DMS79 (cell line): ENCODE data around the gene CPNE6.

Experiments used
- DNase-seq: peaks from one replicate; lab custom pipeline; 2025; lab: John Stamatoyannopoulos, UW

The CPNE6 gene

GRCh38 chr14:24054646-24055045, 16.7 kb upstream of the CPNE6 start:
- no peak for DNase-seq

GRCh38 chr14:24055971-24056799, 15.2 kb upstream of the CPNE6 start:
- no peak for DNase-seq

DNA sequence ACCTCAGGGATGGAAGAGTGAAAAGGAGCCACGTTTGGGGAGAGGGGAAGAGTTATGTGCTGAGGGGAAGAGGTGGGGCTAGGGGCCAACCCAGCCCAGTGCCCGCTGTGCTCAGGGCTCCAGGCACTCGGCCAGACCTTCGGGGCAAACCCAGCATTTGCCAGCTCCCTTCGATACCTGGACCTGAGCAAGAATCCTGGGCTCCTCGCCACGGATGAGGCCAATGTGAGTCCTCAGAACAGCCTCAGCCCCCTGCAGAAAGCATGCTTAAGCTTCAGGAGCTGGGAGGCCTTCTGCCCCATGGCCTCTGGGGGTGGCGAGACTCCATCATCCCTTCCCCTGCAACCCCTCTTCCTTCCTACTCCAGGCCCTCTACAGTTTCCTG, 14.6 kb upstream of the CPNE6 start:
- DNase-seq = no peak

DNA sequence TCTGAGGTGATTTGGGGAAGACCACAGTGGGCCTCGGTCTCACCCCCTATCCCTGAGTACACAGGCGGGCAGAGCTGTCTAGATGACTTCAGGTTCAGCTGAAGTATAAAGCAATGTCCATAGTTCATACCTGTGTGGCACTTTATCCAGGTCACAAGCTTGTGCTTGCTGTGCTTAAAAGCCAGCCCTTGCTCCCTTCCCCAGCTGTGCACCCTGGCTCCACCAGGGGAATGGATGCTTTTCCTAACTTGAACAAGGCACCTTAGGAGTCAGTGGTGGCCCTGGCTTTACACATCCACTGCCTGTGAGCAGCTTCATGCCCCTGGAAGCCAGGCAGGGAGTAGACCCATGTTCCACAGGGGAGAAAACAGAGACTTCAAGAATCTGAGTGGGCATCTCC, 14.1 kb upstream of the CPNE6 start:
- no peak for DNase-seq

DNA sequence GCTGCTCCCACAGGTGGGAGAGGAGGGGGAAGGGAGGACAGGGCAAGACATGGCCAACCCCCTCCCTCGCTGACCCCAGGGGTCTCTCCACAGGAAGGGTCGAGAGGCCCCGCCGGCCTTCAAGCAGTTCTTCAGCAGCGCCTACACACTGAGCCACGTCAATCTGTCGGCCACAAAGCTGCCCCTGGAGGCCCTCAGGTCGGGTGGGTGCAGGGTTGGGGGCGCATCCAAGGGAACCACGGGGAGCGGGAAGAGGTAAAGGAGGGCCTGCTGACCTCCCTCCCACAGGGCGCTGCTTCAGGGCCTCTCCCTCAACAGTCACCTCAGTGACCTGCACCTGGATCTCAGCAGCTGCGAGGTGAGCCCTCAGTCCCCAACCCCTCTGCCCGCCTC, 13.5 kb upstream of the CPNE6 start:
- DNase-seq = no peak

GRCh38 chr14:24058260-24058950, 13.0 kb upstream of the CPNE6 start:
- DNase-seq = peak; percentile 60

DNA sequence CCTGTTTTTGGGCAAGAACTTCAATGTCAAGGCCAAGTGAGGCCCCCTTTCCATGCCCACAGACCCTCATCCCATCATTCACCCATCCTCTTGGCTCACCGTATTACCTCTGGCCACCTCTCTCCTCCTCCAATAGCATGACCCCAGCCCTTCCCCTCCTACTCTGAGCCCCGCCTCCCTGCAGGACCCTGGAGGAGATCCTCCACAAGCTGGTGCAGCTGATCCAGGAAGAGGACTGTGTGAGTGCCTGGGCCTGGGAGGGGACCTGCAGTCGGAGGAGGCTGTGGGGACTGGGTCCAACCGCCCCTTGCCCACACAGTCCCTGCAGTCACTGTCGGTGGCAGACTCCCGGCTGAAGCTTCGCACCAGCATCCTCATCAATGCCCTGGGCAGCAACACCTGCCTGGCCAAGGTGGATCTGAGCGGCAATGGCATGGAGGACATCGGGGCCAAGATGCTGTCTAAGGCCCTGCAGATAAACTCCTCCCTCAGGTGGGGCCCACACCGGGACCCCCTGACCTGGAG, 12.3 kb upstream of the CPNE6 start:
- DNase-seq = no peak

GRCh38 chr14:24059841-24060388, 11.4 kb upstream of the CPNE6 start:
- no peak for DNase-seq

- no peak for DNase-seq
Measured at GRCh38 chr14:24060443-24060842, 10.9 kb upstream of the CPNE6 start.

GRCh38 chr14:24060984-24061913, 10.1 kb upstream of the CPNE6 start:
- DNase-seq = no peak

GRCh38 chr14:24062216-24062980, 9.0 kb upstream of the CPNE6 start:
- no peak for DNase-seq

DNA sequence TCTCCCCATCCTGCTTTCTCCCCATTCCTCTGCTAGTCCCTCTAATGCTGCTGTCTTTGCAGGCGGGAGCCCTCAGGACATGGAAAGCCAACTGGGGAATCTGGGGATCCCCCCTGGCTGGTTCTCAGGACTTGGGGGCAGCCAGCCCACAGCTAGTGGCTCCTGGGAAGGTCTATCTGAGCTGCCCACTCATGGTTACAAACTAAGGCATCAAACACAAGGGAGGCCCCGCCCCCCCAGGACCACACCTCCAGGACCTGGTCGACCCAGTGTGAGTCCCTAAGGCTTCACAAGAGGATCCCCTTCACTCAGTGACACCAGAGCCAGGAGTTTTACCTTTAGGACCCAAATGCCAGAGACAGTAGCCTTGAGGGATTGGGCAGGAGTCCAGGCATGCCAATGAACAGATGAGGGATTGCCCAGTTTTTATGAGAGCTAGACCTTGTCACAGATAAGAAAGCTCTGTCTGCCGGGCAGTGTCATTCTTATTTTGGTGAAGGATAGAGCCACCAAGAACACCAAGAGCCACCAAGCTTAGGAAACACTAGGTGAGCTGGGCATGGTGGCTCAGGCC, 8.0 kb upstream of the CPNE6 start:
- DNase-seq = no peak

DNA sequence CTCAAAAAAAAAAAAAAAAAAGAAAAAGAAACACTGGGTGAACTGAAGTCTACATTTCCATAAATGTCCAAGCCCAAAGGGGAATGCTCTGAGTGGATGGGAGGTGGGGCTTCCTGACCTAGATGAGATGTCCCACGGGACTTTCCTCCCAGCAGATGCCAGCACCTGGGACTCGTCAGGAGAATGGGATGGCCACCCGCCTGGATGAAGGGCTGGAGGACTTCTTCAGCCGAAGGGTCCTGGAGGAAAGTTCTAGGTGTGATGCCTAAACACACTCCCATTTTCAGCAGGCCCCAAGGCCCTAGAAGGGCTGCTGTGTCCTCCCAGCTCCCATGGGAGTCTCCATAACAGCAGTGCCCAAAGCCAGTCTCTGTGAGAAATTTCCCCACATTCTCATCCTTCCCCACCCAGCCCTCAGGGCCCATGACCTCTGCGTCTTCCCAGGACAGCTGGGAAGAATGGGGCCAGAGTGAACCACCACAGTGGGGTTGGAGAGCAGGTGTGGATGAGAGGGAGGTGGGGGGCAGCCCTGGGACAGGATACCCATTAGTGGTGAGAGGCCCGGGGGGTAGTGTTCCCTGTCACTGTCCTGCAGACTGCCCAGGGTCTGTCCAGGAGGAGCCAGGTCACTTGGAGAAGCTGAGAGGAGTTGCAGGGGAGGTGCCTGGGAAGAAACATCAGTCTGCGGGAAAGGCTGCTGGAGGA, 7.1 kb upstream of the CPNE6 start:
- no peak for DNase-seq

GRCh38 chr14:24064856-24065255, 6.5 kb upstream of the CPNE6 start:
- no peak for DNase-seq

DNA sequence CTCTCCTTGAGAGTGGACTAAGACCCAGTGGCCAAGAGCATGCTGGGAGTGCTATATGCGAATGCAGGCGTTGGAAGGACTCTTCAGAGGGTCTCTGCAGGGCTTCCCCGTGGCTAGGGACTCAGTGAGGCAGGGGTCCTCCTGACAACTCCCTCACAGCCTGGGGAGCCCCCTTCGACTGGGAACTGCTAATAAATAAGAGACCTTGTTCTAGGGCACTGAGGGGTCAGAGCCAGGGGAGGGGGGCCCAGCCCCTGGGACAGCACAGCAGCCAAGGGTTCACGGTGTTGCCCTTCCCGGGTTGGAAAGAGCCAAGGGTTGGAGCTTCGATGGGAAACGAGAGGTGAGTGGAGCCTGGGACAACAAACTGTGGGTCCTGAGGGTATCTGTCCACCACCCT, 6.0 kb upstream of the CPNE6 start:
- DNase-seq = no peak

GRCh38 chr14:24066496-24067132, 4.7 kb upstream of the CPNE6 start:
- no peak for DNase-seq

- no peak for DNase-seq
Measured at GRCh38 chr14:24067133-24068082, 4.0 kb upstream of the CPNE6 start.

- DNase-seq = no peak
Measured at GRCh38 chr14:24068711-24069410, 2.5 kb upstream of the CPNE6 start.
